WTC11 (cell line): ENCODE results near the gene COLQ.

Source experiments
- CREB1 ChIP-seq: sonication (generic); formaldehyde crosslinking; IDR thresholded peaks from 2 replicates; pipeline ENCODE4 v1.8.0; 2023; ENCODE audit warnings: mild to moderate bottlenecking, missing genetic modification reagents
- CTCF ChIP-seq: fragments of 200-600 bp; IDR thresholded peaks from 2 replicates; pipeline ENCODE4 v1.8.0; 2022; ENCODE audit warnings: antibody characterized with exemption
- ESRRA ChIP-seq: sonication (generic); formaldehyde crosslinking; IDR thresholded peaks from 2 replicates; pipeline ENCODE4 v1.8.1; 2022; ENCODE audit warnings: mild to moderate bottlenecking, missing genetic modification reagents, borderline replicate concordance
- FOXJ3 ChIP-seq: sonication (generic); formaldehyde crosslinking; IDR thresholded peaks from 2 replicates; pipeline ENCODE4 v1.9.0; 2021; ENCODE audit warnings: missing genetic modification reagents, mild to moderate bottlenecking, borderline replicate concordance
- GABPB1 ChIP-seq: sonication (generic); formaldehyde crosslinking; IDR thresholded peaks from 2 replicates; pipeline ENCODE4 v1.8.1; 2023; ENCODE audit warnings: mild to moderate bottlenecking, missing genetic modification reagents
- KAT7 ChIP-seq: sonication (generic); formaldehyde crosslinking; IDR thresholded peaks from 2 replicates; pipeline ENCODE4 v1.8.1; 2023; ENCODE audit warnings: missing genetic modification reagents, mild to moderate bottlenecking, borderline replicate concordance
- MAX ChIP-seq: sonication (generic); formaldehyde crosslinking; IDR thresholded peaks from 2 replicates; pipeline ENCODE4 v1.8.0; 2022; ENCODE audit warnings: mild to moderate bottlenecking, missing genetic modification reagents
- MYBL2 ChIP-seq: sonication (generic); formaldehyde crosslinking; IDR thresholded peaks from 2 replicates; pipeline ENCODE4 v1.8.1; 2023; ENCODE audit warnings: mild to moderate bottlenecking, moderate library complexity, missing genetic modification reagents
- TP53 ChIP-seq: sonication (generic); formaldehyde crosslinking; IDR thresholded peaks from 2 replicates; pipeline ENCODE4 v1.8.1; 2023; ENCODE audit warnings: mild to moderate bottlenecking, missing genetic modification reagents
- USF2 ChIP-seq: sonication (generic); formaldehyde crosslinking; IDR thresholded peaks from 2 replicates; pipeline ENCODE4 v1.8.1; 2023; ENCODE audit warnings: mild to moderate bottlenecking, missing genetic modification reagents, moderate library complexity
- ZNF232 ChIP-seq: sonication (generic); formaldehyde crosslinking; IDR thresholded peaks from 2 replicates; pipeline ENCODE4 v1.8.0; 2022; ENCODE audit warnings: mild to moderate bottlenecking, missing genetic modification reagents
- ZNF263 ChIP-seq: sonication (generic); formaldehyde crosslinking; IDR thresholded peaks from 2 replicates; pipeline ENCODE4 v1.8.1; 2022; ENCODE audit warnings: low read depth, mild to moderate bottlenecking, moderate library complexity, missing genetic modification reagents
- ZNF396 ChIP-seq: fragments of 250-450 bp; sonication (Bioruptor Pico); IDR thresholded peaks from 2 replicates; pipeline ENCODE4 v1.8.0; 2021; ENCODE audit warnings: mild to moderate bottlenecking, moderate library complexity, borderline replicate concordance

- TF ChIP-seq GABPB1, result no peak
- TF ChIP-seq MYBL2 (CRISPR knock-in tag), result no peak
- no peak for TF ChIP-seq FOXJ3
- no peak for TF ChIP-seq CTCF
- no peak for TF ChIP-seq USF2
- no peak for TF ChIP-seq TP53 (CRISPR knock-in tag)
- no peak for TF ChIP-seq ZNF396 (CRISPR knock-in tag)
- no peak for TF ChIP-seq CREB1 (CRISPR knock-in tag)
- no peak for TF ChIP-seq ZNF232 (CRISPR knock-in tag)
- TF ChIP-seq ZNF263, result no peak
- TF ChIP-seq ESRRA, result no peak
- TF ChIP-seq KAT7 (CRISPR knock-in tag), result no peak
- TF ChIP-seq MAX (CRISPR knock-in tag), result no peak
These were observed 65.8 kb downstream of the COLQ start for GRCh38 chr3:15455756-15456155.
